ENCODE data around the gene SMYD2.

DNA sequence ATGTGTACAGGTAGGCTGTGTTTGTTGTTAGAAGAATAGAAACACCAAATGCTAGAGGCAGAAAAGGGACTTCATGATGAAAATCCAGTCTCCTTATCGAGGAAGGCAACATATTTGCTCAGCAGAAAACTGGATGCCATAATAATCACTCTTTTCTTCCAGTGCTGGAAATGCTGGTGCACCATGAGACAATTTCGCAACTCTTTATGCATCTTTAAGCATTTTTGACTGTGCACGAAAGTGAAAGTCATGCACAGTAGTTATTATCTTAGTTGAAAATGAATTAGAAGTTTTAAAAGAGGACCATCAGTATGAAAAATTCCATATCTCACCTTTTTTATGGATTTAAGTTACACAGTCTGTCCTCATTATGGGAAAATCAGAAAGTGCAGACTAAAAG lies 29.1 kb downstream of the SMYD2 start:
- TF ChIP-seq POLR2AphosphoS5 (IDR thresholded peaks at IDR 0.05; ENCODE audit: low read depth, low read length) = no peak
- TF ChIP-seq POLR2A (IDR thresholded peaks at IDR 0.05; ENCODE audit: low read depth, low read length) = no peak
- no peak for TF ChIP-seq TAF1 (IDR thresholded peaks at IDR 0.05; ENCODE audit: borderline replicate concordance, low read depth, low read length)
